ENCODE measurements around the gene CYP26C1. TPM values are rescaled to one million over a fixed set of nuclear protein-coding genes. Genes with fewer than 3 reads are reported as not detected.

Gene CYP26C1
- total and polyA plus RNA-seq, 2 experiments from 2014 or later: 0.18 TPM; not detected in 1

- Histone ChIP-seq H3K79me2 (no peaks in the 10 kb centered on the region), H3K27me3 (no peaks in the 10 kb centered on the region), H3K9me2 (replicated peaks; ENCODE audit: insufficient read depth) (no peaks in the 10 kb centered on the region), H3K4me1 (ENCODE audit: insufficient read depth) (peaks cover 4% of the 10 kb centered on the region), H3K36me3 (replicated peaks; ENCODE audit: insufficient read depth, low read depth) (no peaks in the 10 kb centered on the region), H4K20me1 (ENCODE audit: insufficient read depth, poor library complexity, severe bottlenecking) (no peaks in the 10 kb centered on the region), H2AFZ (no peak overlapping the region), H3K9me3 (ENCODE audit: low read depth) (no peaks in the 10 kb centered on the region), H3K4me2 (no peak overlapping the region), H3K27ac (no peak overlapping the region), H3K4me3 (no peak overlapping the region)
- 82% methylated on average over 5 of the region's 5 CpGs for WGBS (ENCODE audit: low lambda C conversion rate, missing lambda C conversion rate)
- DNase-seq (ENCODE audit: low spot score): no peak
- TF ChIP-seq EZH2phosphoT487 (IDR thresholded peaks at IDR 0.05; ENCODE audit: low read depth, severe bottlenecking, unreplicated experiment) (no peak), CTCF (IDR thresholded peaks at IDR 0.05; ENCODE audit: poor library complexity) (no peak), EZH2 (IDR thresholded peaks at IDR 0.05; ENCODE audit: borderline replicate concordance) (no peak)
Observed at GRCh38 chr10:93032105-93032808, 28.3 kb upstream of the CYP26C1 start.

GRCh38 chr10:93032809-93033137, 27.8 kb upstream of the CYP26C1 start:
- Histone ChIP-seq H3K27me3 (no peaks in the 10 kb centered on the region), H3K9me2 (replicated peaks; ENCODE audit: insufficient read depth) (no peaks in the 10 kb centered on the region), H3K4me2 (no peak overlapping the region), H3K79me2 (no peaks in the 10 kb centered on the region), H3K27ac (no peak overlapping the region), H2AFZ (no peak overlapping the region), H3K9me3 (ENCODE audit: low read depth) (no peaks in the 10 kb centered on the region), H3K36me3 (replicated peaks; ENCODE audit: insufficient read depth, low read depth) (no peaks in the 10 kb centered on the region), H3K4me3 (no peak overlapping the region), H3K4me1 (ENCODE audit: insufficient read depth) (peaks cover 4% of the 10 kb centered on the region), H4K20me1 (ENCODE audit: insufficient read depth, poor library complexity, severe bottlenecking) (no peaks in the 10 kb centered on the region)
- no peak for TF ChIP-seq EZH2 (IDR thresholded peaks at IDR 0.05; ENCODE audit: borderline replicate concordance)
- no peak for TF ChIP-seq EZH2phosphoT487 (IDR thresholded peaks at IDR 0.05; ENCODE audit: low read depth, severe bottlenecking, unreplicated experiment)
- no peak for TF ChIP-seq CTCF (IDR thresholded peaks at IDR 0.05; ENCODE audit: poor library complexity)
- no peak for DNase-seq (ENCODE audit: low spot score)
- 78% methylated on average over 1 of the region's 1 CpG for WGBS (ENCODE audit: low lambda C conversion rate, missing lambda C conversion rate)

GRCh38 chr10:93034426-93034825, 26.2 kb upstream of the CYP26C1 start:
- no peak for DNase-seq (ENCODE audit: low spot score)
- Histone ChIP-seq H3K4me3 (no peak overlapping the region), H3K36me3 (replicated peaks; ENCODE audit: insufficient read depth, low read depth) (no peaks in the 10 kb centered on the region), H3K27me3 (no peaks in the 10 kb centered on the region), H3K27ac (no peak overlapping the region), H3K4me1 (ENCODE audit: insufficient read depth) (peaks cover 4% of the 10 kb centered on the region), H3K9me3 (ENCODE audit: low read depth) (no peaks in the 10 kb centered on the region), H4K20me1 (ENCODE audit: insufficient read depth, poor library complexity, severe bottlenecking) (no peaks in the 10 kb centered on the region), H2AFZ (no peak overlapping the region), H3K4me2 (no peak overlapping the region), H3K79me2 (no peaks in the 10 kb centered on the region), H3K9me2 (replicated peaks; ENCODE audit: insufficient read depth) (no peaks in the 10 kb centered on the region)
- TF ChIP-seq EZH2 (IDR thresholded peaks at IDR 0.05; ENCODE audit: borderline replicate concordance) (no peak), EZH2phosphoT487 (IDR thresholded peaks at IDR 0.05; ENCODE audit: low read depth, severe bottlenecking, unreplicated experiment) (no peak), CTCF (IDR thresholded peaks at IDR 0.05; ENCODE audit: poor library complexity) (no peak)
- 69% methylated on average over 1 of the region's 1 CpG for WGBS (ENCODE audit: low lambda C conversion rate, missing lambda C conversion rate)
